Neural cell (in vitro differentiated cells): ENCODE data around the gene NECAP2. TPM values are rescaled to one million over a fixed set of nuclear protein-coding genes. Genes with fewer than 3 reads are reported as not detected.

Source experiments
- H2AFZ ChIP-seq: fragments of 200-600, 300-800 bp; sonication (generic), shearing (Covaris generic); 2 replicates; pipeline ENCODE4 v1.6.0; 2014; ENCODE audit warnings: low read depth, mild to moderate bottlenecking, antibody characterized with exemption, low read length, moderate library complexity
- H3F3A ChIP-seq: fragments of 200-600 bp; shearing (Covaris generic); 2 replicates; pipeline ENCODE4 v1.6.1; 2016; ENCODE audit warnings: mild to moderate bottlenecking, moderate library complexity, mixed read lengths, antibody characterized with exemption, low read length; ENCODE audit not compliant: insufficient read depth, poor library complexity, severe bottlenecking
- H3K27ac ChIP-seq: fragments of 200-600, 300-800 bp; sonication (generic), shearing (Covaris generic); 2 replicates; pipeline ENCODE4 v1.5.1; 2014; ENCODE audit warnings: mild to moderate bottlenecking, low read length, moderate library complexity
- H3K27me3 ChIP-seq: fragments of 300-800, 200-600 bp; sonication (generic), shearing (Covaris generic); 2 replicates; pipeline ENCODE4 v1.6.0; 2014; ENCODE audit warnings: mild to moderate bottlenecking, low read depth, low read length, moderate library complexity; ENCODE audit not compliant: insufficient read depth
- H3K36me3 ChIP-seq: fragments of 300-800, 200-600 bp; sonication (generic), shearing (Covaris generic); 2 replicates; pipeline ENCODE4 v1.5.1; 2014; ENCODE audit warnings: mild to moderate bottlenecking, antibody characterized with exemption, low read length, moderate library complexity; ENCODE audit not compliant: insufficient read depth
- H3K4me2 ChIP-seq: fragments of 300-800, 200-600 bp; sonication (generic), shearing (Covaris generic); 2 replicates; pipeline ENCODE4 v1.6.0; 2014; ENCODE audit warnings: mild to moderate bottlenecking, low read length
- H3K4me3 ChIP-seq: fragments of 300-800, 200-600 bp; sonication (generic), shearing (Covaris generic); 2 replicates; pipeline ENCODE4 v1.5.1; 2014; ENCODE audit warnings: mild to moderate bottlenecking, low read length, moderate library complexity
- H3K79me2 ChIP-seq: fragments of 200-600 bp; shearing (Covaris generic); replicated peaks from 2 replicates; pipeline ENCODE4 v1.6.0; 2014; ENCODE audit warnings: mild to moderate bottlenecking, low read length, moderate library complexity; ENCODE audit not compliant: insufficient read depth
- H3K9ac ChIP-seq: fragments of 300-800, 200-600 bp; sonication (generic), shearing (Covaris generic); 2 replicates; pipeline ENCODE4 v1.6.1; 2016; ENCODE audit warnings: mild to moderate bottlenecking, low read length, mixed read lengths
- H3K9me2 ChIP-seq: fragments of 200-600 bp; shearing (Covaris generic); 2 replicates; pipeline ENCODE4 v1.6.1; 2016; ENCODE audit warnings: mild to moderate bottlenecking, low read length, mixed read lengths; ENCODE audit not compliant: insufficient read depth
- H3K9me3 ChIP-seq: fragments of 200-600, 300-800 bp; sonication (generic), shearing (Covaris generic); 2 replicates; pipeline ENCODE4 v1.6.1; 2016; ENCODE audit warnings: mild to moderate bottlenecking, mixed run types, low read length, moderate library complexity, mixed read lengths
- H4K20me1 ChIP-seq: fragments of 200-600 bp; shearing (Covaris generic); 2 replicates; pipeline ENCODE4 v1.6.1; 2016; ENCODE audit warnings: mild to moderate bottlenecking, mixed run types; ENCODE audit not compliant: insufficient read depth
- EP300 ChIP-seq: fragments of 450-650 bp; conservative IDR thresholded peaks from 2 replicates; pipeline ENCODE4 v1.6.1; 2014; ENCODE audit warnings: antibody characterized with exemption, mild to moderate bottlenecking, moderate library complexity; ENCODE audit not compliant: poor library complexity, severe bottlenecking
- EZH2 ChIP-seq: fragments of 200-600, 300-800 bp; shearing (Covaris generic), sonication (generic); IDR thresholded peaks from 2 replicates; pipeline ENCODE4 v1.6.1; 2014; ENCODE audit warnings: antibody characterized with exemption, low read length, borderline replicate concordance, mild to moderate bottlenecking; ENCODE audit not compliant: insufficient read depth, poor library complexity, severe bottlenecking
- MXI1 ChIP-seq: fragments of 450-650 bp; conservative IDR thresholded peaks from 2 replicates; pipeline ENCODE4 v1.6.1; 2014; ENCODE audit warnings: antibody characterized with exemption, mild to moderate bottlenecking; ENCODE audit not compliant: poor library complexity, severe bottlenecking
- POLR2AphosphoS5 ChIP-seq: IDR thresholded peaks from 2 replicates; pipeline ENCODE4 v1.6.1; 2012
- RAD21 ChIP-seq: fragments of 450-650 bp; conservative IDR thresholded peaks from 2 replicates; pipeline ENCODE4 v1.6.1; 2014; ENCODE audit warnings: antibody characterized with exemption, mild to moderate bottlenecking, moderate library complexity
- REST ChIP-seq: IDR thresholded peaks from 2 replicates; pipeline ENCODE4 v1.6.1; 2012; ENCODE audit warnings: borderline replicate concordance
- SMC3 ChIP-seq: fragments of 450-650 bp; conservative IDR thresholded peaks from 2 replicates; pipeline ENCODE4 v1.6.1; 2014; ENCODE audit warnings: antibody characterized with exemption, mild to moderate bottlenecking, moderate library complexity; ENCODE audit not compliant: poor library complexity
- TAF1 ChIP-seq: IDR thresholded peaks from 2 replicates; pipeline ENCODE4 v1.6.1; 2012; ENCODE audit warnings: low read depth
- polyA plus RNA-seq: library from polyadenylated mRNA; depleted of rRNA; stranded (reverse); fragments of >200 nt; gene quantifications from 2 replicates; pipeline ENCODE4 v1.2.3, GENCODE V29; 2014
- TF ChIP-seq, protein P1 (sequence below): fragments of 450-650 bp; IDR thresholded peaks from 2 replicates; pipeline ENCODE4 v1.5.1; 2014; ENCODE audit warnings: antibody characterized with exemption, mild to moderate bottlenecking, moderate library complexity; ENCODE audit not compliant: poor library complexity, severe bottlenecking

NECAP2 gene
- polyA plus RNA-seq, 1 donor from 2014 or later, result 80.2 TPM

DNA sequence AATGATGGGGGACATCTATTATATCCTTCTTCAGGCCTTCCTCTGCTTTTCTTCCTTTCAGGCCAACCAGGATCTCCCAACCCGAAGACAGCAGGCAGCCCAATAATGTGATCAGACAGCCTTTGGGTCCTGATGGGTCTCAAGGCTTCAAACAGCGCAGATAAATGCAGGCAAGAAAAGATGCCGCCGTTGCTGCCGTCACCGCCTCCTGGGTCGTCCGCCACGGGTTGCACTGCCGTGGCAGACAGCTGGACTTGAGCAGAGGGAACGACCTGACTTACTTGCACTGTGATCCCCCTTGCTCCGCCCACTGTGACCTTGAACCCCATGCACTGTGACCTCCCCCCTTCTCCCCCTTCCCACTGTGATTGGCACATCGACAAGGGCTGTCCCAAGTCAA, 45.5 kb upstream of the NECAP2 start:
- Histone ChIP-seq H3K9me3 (no peaks in the 10 kb centered on the region), H3K27me3 (no peaks in the 10 kb centered on the region), H4K20me1 (no peaks in the 10 kb centered on the region), H3K79me2 (peaks cover 20% of the 10 kb centered on the region), H3K36me3 (no peaks in the 10 kb centered on the region), H2AFZ (no peak overlapping the region), H3F3A (no peaks in the 10 kb centered on the region), H3K27ac (no peak overlapping the region), H3K4me2 (no peak overlapping the region), H3K9me2 (no peaks in the 10 kb centered on the region), H3K9ac (no peak overlapping the region), H3K4me3 (no peak overlapping the region)
- TF ChIP-seq REST (no peak), EZH2 (no peak), EP300 (no peak), RAD21 (no peak), TAF1 (no peak), SMC3 (no peak), POLR2AphosphoS5 (no peak), MXI1 (no peak)
- TF ChIP-seq, protein P1, sequence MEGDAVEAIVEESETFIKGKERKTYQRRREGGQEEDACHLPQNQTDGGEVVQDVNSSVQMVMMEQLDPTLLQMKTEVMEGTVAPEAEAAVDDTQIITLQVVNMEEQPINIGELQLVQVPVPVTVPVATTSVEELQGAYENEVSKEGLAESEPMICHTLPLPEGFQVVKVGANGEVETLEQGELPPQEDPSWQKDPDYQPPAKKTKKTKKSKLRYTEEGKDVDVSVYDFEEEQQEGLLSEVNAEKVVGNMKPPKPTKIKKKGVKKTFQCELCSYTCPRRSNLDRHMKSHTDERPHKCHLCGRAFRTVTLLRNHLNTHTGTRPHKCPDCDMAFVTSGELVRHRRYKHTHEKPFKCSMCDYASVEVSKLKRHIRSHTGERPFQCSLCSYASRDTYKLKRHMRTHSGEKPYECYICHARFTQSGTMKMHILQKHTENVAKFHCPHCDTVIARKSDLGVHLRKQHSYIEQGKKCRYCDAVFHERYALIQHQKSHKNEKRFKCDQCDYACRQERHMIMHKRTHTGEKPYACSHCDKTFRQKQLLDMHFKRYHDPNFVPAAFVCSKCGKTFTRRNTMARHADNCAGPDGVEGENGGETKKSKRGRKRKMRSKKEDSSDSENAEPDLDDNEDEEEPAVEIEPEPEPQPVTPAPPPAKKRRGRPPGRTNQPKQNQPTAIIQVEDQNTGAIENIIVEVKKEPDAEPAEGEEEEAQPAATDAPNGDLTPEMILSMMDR, result no peak

DNA sequence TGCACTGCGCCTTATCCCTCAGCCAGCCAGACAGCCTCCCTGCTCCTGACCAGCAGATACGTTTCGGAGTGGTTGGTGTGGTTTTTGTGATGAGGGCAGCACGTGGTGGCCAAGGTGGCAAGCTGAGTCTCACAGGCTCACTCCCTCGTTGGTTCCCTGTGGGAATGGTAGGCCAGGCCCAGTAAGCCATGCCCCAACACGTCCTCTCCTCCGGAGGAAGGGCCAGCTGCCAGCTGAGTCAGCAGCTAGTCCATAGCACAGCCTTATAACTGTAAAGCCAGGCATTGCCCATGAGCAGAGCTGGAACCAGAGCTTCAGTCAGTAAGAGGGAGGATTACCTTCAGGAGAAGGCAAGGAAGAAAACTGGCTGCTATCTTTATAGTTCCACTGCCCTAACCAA, 43.9 kb upstream of the NECAP2 start:
- Histone ChIP-seq H3K9me2 (no peaks in the 10 kb centered on the region), H3K4me2 (no peak overlapping the region), H3K27me3 (no peaks in the 10 kb centered on the region), H3K4me3 (no peak overlapping the region), H4K20me1 (no peaks in the 10 kb centered on the region), H3K79me2 (peaks cover 5% of the 10 kb centered on the region), H3F3A (no peaks in the 10 kb centered on the region), H3K9me3 (no peaks in the 10 kb centered on the region), H3K36me3 (no peaks in the 10 kb centered on the region), H3K27ac (no peak overlapping the region), H2AFZ (no peak overlapping the region), H3K9ac (no peak overlapping the region)
- no peak for TF ChIP-seq POLR2AphosphoS5
- TF ChIP-seq MXI1, result no peak
- no peak for TF ChIP-seq EP300
- TF ChIP-seq, protein P1, result no peak
